Measurements from ENCODE around the gene C1orf35.

The C1orf35 gene

GRCh38 chr1:228145463-228146416, 42.6 kb upstream of the C1orf35 start:
- H3K9ac ChIP-seq (ENCODE audit: low read length), result no peak overlapping the region
- H3K36me3 ChIP-seq (replicated peaks; ENCODE audit: insufficient read depth, low read length), result peaks cover 6% of the 10 kb centered on the region; the same call in 1 of the 2 replicates
- TF ChIP-seq EZH2phosphoT487 (IDR thresholded peaks at IDR 0.05; ENCODE audit: low read length), result no peak
- TF ChIP-seq, protein P1, sequence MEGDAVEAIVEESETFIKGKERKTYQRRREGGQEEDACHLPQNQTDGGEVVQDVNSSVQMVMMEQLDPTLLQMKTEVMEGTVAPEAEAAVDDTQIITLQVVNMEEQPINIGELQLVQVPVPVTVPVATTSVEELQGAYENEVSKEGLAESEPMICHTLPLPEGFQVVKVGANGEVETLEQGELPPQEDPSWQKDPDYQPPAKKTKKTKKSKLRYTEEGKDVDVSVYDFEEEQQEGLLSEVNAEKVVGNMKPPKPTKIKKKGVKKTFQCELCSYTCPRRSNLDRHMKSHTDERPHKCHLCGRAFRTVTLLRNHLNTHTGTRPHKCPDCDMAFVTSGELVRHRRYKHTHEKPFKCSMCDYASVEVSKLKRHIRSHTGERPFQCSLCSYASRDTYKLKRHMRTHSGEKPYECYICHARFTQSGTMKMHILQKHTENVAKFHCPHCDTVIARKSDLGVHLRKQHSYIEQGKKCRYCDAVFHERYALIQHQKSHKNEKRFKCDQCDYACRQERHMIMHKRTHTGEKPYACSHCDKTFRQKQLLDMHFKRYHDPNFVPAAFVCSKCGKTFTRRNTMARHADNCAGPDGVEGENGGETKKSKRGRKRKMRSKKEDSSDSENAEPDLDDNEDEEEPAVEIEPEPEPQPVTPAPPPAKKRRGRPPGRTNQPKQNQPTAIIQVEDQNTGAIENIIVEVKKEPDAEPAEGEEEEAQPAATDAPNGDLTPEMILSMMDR (IDR thresholded peaks at IDR 0.05; ENCODE audit: low read length), result no peak
- TF ChIP-seq EZH2 (optimal IDR thresholded peaks at IDR 0.05; ENCODE audit: low read depth, low read length), result no peak
- H3K79me2 ChIP-seq (ENCODE audit: low read length), result peaks cover 69% of the 10 kb centered on the region
- H3K4me2 ChIP-seq (ENCODE audit: low read depth, low read length), result no peak overlapping the region
- H3K9me2 ChIP-seq (replicated peaks; ENCODE audit: insufficient read depth, low read length), result no peaks in the 10 kb centered on the region
- H3K4me3 ChIP-seq (ENCODE audit: low read length), result no peak overlapping the region
- H4K20me1 ChIP-seq (ENCODE audit: insufficient read depth, low read length), result peaks cover 32% of the 10 kb centered on the region
- H3K9me3 ChIP-seq (replicated peaks; ENCODE audit: insufficient read depth, low read length), result no peaks in the 10 kb centered on the region
- no peak overlapping the region for H3K27ac ChIP-seq (ENCODE audit: low read length)
- H3F3A ChIP-seq (ENCODE audit: insufficient read depth, low read length), result peaks cover 6% of the 10 kb centered on the region
- H2AFZ ChIP-seq (ENCODE audit: low read length), result no peak overlapping the region
- H3K27me3 ChIP-seq (replicated peaks; ENCODE audit: insufficient read depth, low read length), result no peaks in the 10 kb centered on the region
- H3K4me1 ChIP-seq (ENCODE audit: low read length), result peaks cover 14% of the 10 kb centered on the region
- DNase-seq, result no peak

DNA sequence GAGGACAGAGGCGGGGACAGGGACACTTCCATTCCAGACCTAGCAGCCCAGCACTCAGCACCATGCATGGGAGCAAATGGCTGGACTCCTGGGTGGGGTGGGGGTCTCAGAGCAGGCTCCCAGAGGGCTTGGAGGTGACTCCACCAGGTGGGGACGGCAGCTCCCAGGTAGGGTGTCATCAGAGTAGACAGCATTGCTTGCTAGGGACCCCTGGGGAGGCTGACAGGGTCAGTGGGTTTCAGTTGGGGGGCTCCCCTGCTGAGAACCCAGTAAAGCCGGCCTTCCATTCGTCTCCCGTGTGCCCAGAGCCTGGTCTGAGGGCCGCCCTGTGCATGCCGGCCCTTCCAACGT, 41.8 kb upstream of the C1orf35 start:
- no peak overlapping the region for H3K9ac ChIP-seq (ENCODE audit: low read length)
- no peak overlapping the region for H2AFZ ChIP-seq (ENCODE audit: low read length)
- DNase-seq, result no peak
- no peaks in the 10 kb centered on the region for H3K9me3 ChIP-seq (replicated peaks; ENCODE audit: insufficient read depth, low read length)
- peaks cover 14% of the 10 kb centered on the region for H3K4me1 ChIP-seq (ENCODE audit: low read length)
- H3K4me3 ChIP-seq (ENCODE audit: low read length), result no peak overlapping the region
- TF ChIP-seq, protein P1 (IDR thresholded peaks at IDR 0.05; ENCODE audit: low read length), result no peak
- TF ChIP-seq EZH2phosphoT487 (IDR thresholded peaks at IDR 0.05; ENCODE audit: low read length) (no peak), EZH2 (optimal IDR thresholded peaks at IDR 0.05; ENCODE audit: low read depth, low read length) (no peak)
- peaks cover 6% of the 10 kb centered on the region; the same call in 1 of the 2 replicates for H3K36me3 ChIP-seq (replicated peaks; ENCODE audit: insufficient read depth, low read length)
- H3K4me2 ChIP-seq (ENCODE audit: low read depth, low read length), result no peak overlapping the region
- H3K27me3 ChIP-seq (replicated peaks; ENCODE audit: insufficient read depth, low read length), result no peaks in the 10 kb centered on the region
- peaks cover 75% of the 10 kb centered on the region for H3K79me2 ChIP-seq (ENCODE audit: low read length)
- H3K27ac ChIP-seq (ENCODE audit: low read length), result no peak overlapping the region
- no peaks in the 10 kb centered on the region for H3K9me2 ChIP-seq (replicated peaks; ENCODE audit: insufficient read depth, low read length)
- H4K20me1 ChIP-seq (ENCODE audit: insufficient read depth, low read length), result peaks cover 32% of the 10 kb centered on the region
- H3F3A ChIP-seq (ENCODE audit: insufficient read depth, low read length), result peaks cover 12% of the 10 kb centered on the region

DNA sequence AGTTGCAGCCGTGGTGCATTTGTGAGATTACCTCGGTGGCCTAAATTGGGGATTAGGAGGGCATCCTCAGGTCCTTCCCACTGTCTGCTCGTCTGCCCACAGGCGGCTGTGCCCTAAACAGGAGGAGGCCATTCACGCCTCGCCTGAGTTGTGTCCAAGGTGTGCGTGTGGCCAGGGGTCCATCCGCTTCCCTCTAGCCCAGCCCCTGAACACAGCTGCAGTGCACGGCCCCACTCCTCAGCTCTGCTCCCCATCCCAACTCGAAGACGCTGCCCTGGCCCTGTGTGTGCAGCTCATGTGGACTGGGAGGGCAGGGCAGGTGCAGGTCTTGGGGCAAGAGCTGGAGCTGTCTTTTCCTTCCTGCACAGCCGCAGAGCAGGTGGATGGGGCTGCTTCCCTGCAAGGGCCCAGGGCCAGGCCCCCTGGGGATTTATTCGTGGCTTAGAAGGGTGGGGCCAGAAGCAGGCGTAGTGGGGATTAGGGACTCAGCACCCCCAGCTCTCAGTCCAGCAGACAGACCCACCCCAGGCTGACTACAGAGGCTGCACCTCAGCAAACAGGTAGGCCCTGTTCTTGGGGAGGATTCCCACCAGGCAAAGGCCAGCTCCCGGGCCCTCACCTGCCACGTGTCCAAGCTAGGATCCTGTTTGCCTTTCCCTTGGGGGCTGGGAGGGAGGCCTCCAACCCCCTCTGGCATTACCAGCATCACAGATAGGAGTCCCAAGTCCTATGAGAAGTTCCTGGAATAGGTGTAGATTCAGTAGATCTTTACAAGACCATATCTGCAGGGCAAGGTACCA, 41.3 kb upstream of the C1orf35 start:
- Histone ChIP-seq H3K9ac (ENCODE audit: low read length) (no peak overlapping the region), H3K27ac (ENCODE audit: low read length) (no peak overlapping the region), H4K20me1 (ENCODE audit: insufficient read depth, low read length) (peaks cover 32% of the 10 kb centered on the region), H3K4me3 (ENCODE audit: low read length) (no peak overlapping the region), H3F3A (ENCODE audit: insufficient read depth, low read length) (peaks cover 14% of the 10 kb centered on the region), H3K27me3 (replicated peaks; ENCODE audit: insufficient read depth, low read length) (no peaks in the 10 kb centered on the region), H3K79me2 (ENCODE audit: low read length) (peaks cover 75% of the 10 kb centered on the region), H3K36me3 (replicated peaks; ENCODE audit: insufficient read depth, low read length) (peaks cover 6% of the 10 kb centered on the region; the same call in 1 of the 2 replicates), H3K9me3 (replicated peaks; ENCODE audit: insufficient read depth, low read length) (no peaks in the 10 kb centered on the region), H3K4me1 (ENCODE audit: low read length) (peaks cover 14% of the 10 kb centered on the region), H2AFZ (ENCODE audit: low read length) (no peak overlapping the region), H3K9me2 (replicated peaks; ENCODE audit: insufficient read depth, low read length) (no peaks in the 10 kb centered on the region), H3K4me2 (ENCODE audit: low read depth, low read length) (no peak overlapping the region)
- no peak for TF ChIP-seq EZH2 (optimal IDR thresholded peaks at IDR 0.05; ENCODE audit: low read depth, low read length)
- TF ChIP-seq EZH2phosphoT487 (IDR thresholded peaks at IDR 0.05; ENCODE audit: low read length), result no peak
- TF ChIP-seq, protein P1 (IDR thresholded peaks at IDR 0.05; ENCODE audit: low read length), result no peak
- DNase-seq, result no peak
